AG04450 (cell line): ENCODE measurements around the gene SFR1. TPM values are rescaled to one million over a fixed set of nuclear protein-coding genes. Genes with fewer than 3 reads are reported as not detected.

Source experiments
- CTCF ChIA-PET: fragments of 300-600, 350-600 bp; formaldehyde crosslinking; extraction: SDS; loops from one replicate; lab custom pipeline; 2022; ENCODE audit warnings: antibody characterized with exemption, inconsistent platforms; lab: Charles Lee
- POLR2A ChIA-PET: fragments of 350-600 bp; formaldehyde crosslinking; extraction: SDS; loops from one replicate; lab custom pipeline; 2021; ENCODE audit warnings: antibody characterized with exemption, inconsistent platforms; lab: Yijun Ruan, JAX
- DNase-seq: peaks from one replicate; pipeline ENCODE4 v3.0.0-alpha.2; 2011; ENCODE audit warnings: low read depth, low spot score
- H3K27ac ChIP-seq: one replicate; pipeline ENCODE4 v1.5.1; 2012; ENCODE audit warnings: low read depth, low read length, control low read depth
- H3K27me3 ChIP-seq: one replicate; pipeline ENCODE4 v1.6.0; 2012; ENCODE audit warnings: low read length; ENCODE audit not compliant: control insufficient read depth, insufficient read depth
- H3K4me3 ChIP-seq: 2 replicates; pipeline ENCODE4 v1.5.1; 2011; ENCODE audit warnings: mild to moderate bottlenecking, low read depth, low read length, control low read depth
- H3K9me3 ChIP-seq: 2 replicates; pipeline ENCODE4 v1.5.1; 2012; ENCODE audit warnings: low read length; ENCODE audit not compliant: control insufficient read depth, insufficient read depth
- polyA plus RNA-seq: library from polyadenylated mRNA; depleted of rRNA; stranded (reverse); fragments of >200 nt; gene quantifications from 2 replicates; pipeline ENCODE4 v1.2.3, GENCODE V29; 2011
- TF ChIP-seq, protein P1 (sequence below): IDR thresholded peaks from 2 replicates; pipeline ENCODE4 v1.5.1; 2011; ENCODE audit warnings: low read depth, low read length, control low read depth, inconsistent platforms

Gene SFR1
- polyA plus RNA-seq, 1 experiment: 3.9 TPM

DNA sequence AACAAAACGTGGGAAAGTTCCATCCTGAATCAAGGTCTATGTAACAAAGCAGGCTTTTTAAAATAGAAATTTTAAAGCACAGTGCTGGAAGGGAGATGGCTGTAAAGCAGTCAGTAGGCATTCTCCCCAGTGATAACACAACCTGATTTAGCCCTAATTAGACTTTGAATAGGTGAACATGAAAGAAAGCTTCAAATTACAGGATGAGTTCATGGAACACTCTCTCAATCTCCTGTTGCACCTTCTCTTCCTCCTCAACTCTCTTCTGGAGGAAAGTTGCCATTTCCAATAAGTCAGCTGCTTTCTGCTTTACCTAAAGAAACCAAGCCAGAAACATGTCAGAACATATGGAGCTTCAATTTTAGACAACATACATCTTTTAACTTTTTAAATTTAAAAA, 20.1 kb downstream of the SFR1 start:
- no peaks in the 10 kb centered on the region for H3K9me3 ChIP-seq
- CTCF ChIA-PET: no interaction called here
- TF ChIP-seq, protein P1, sequence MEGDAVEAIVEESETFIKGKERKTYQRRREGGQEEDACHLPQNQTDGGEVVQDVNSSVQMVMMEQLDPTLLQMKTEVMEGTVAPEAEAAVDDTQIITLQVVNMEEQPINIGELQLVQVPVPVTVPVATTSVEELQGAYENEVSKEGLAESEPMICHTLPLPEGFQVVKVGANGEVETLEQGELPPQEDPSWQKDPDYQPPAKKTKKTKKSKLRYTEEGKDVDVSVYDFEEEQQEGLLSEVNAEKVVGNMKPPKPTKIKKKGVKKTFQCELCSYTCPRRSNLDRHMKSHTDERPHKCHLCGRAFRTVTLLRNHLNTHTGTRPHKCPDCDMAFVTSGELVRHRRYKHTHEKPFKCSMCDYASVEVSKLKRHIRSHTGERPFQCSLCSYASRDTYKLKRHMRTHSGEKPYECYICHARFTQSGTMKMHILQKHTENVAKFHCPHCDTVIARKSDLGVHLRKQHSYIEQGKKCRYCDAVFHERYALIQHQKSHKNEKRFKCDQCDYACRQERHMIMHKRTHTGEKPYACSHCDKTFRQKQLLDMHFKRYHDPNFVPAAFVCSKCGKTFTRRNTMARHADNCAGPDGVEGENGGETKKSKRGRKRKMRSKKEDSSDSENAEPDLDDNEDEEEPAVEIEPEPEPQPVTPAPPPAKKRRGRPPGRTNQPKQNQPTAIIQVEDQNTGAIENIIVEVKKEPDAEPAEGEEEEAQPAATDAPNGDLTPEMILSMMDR: no peak
- H3K27ac ChIP-seq: no peak overlapping the region
- H3K27me3 ChIP-seq: peaks cover 7% of the 10 kb centered on the region
- no peak for DNase-seq
- POLR2A ChIA-PET: no interaction called here
- H3K4me3 ChIP-seq: no peak overlapping the region

DNA sequence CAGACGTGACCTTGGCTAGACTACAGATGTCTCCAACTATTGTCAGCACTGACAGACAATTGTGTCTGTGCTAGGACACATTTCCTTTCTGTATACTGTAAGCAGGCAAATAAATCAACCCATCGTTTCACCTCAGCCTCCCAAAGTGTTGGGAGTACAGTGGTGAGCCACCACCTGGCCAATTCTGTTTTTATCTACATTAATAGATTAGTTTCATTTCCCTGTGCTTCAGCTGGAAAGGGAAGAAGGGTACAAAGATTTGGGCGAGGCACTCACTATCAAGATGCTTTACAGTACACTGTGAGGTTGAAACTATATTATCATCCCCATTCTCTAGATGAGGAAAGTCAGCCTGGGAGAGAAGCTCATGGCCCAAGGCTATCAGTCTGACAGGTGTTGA, 21.9 kb downstream of the SFR1 start:
- TF ChIP-seq, protein P1: no peak
- Histone ChIP-seq H3K27me3 (peaks cover 13% of the 10 kb centered on the region), H3K27ac (no peak overlapping the region), H3K4me3 (no peak overlapping the region), H3K9me3 (no peaks in the 10 kb centered on the region)
- no peak for DNase-seq
- CTCF ChIA-PET: no interaction called here
- POLR2A ChIA-PET: no interaction called here

DNA sequence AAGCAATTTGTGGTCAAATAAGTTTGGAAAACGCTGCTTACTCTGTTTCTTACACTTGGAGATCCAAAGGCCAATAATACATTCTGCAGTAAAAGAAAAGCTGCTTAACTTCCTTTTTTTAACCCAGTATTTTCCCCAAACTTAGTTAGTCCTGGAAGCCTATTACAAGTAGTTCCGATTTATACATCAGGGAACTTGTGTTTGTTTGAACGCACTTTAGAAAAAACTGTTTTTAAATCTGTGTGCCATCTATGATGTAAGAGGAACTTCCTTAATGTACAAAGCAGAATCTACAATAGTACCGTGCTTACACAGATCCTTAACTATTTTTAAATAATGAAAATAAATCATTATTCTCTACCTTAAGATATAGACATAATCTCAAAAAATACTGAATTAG, 23.0 kb downstream of the SFR1 start:
- ChIA-PET POLR2A (interaction anchor here (1.2 kb wide), 1 partner anchor 23 kb away, joined by 5 read pairs; the partner anchor contains the start of gene SFR1), CTCF (interaction anchor here (1.6 kb wide), 1 partner anchor 24 kb away, joined by 5 read pairs; no protein-coding TSS in a partner anchor)
- TF ChIP-seq, protein P1: no peak
- no peak for DNase-seq
- no peak overlapping the region for H3K27ac ChIP-seq
- H3K4me3 ChIP-seq: no peak overlapping the region
- peaks cover 13% of the 10 kb centered on the region for H3K27me3 ChIP-seq
- no peaks in the 10 kb centered on the region for H3K9me3 ChIP-seq

DNA sequence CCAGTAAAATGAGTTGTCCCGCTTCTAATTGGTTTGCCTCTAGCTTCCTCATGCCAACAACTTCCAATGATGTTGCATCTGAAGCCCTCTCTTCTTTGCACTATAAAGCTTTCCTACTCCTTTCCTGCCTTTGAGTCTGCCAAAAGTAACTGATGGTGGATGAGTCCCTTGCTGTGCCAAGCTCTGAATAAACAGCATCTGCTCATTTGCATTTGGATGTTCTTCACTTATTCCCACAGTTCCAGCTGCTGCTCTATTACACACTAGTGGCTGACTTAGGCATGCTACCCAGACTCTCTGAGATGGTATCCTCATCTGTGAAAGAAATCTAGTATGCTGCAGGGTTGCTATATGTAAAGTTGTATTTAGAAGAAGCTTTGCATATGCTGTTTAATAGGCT, 24.9 kb downstream of the SFR1 start:
- POLR2A ChIA-PET: no interaction called here
- no peak for DNase-seq
- Histone ChIP-seq H3K27me3 (peaks cover 13% of the 10 kb centered on the region), H3K9me3 (no peaks in the 10 kb centered on the region), H3K4me3 (no peak overlapping the region), H3K27ac (no peak overlapping the region)
- TF ChIP-seq, protein P1: no peak
- CTCF ChIA-PET: interaction anchor here (1.1 to 1.6 kb wide), 3 partner anchors 8 to 144 kb away, joined by 3 to 6 read pairs (median 5); no protein-coding TSS in a partner anchor

DNA sequence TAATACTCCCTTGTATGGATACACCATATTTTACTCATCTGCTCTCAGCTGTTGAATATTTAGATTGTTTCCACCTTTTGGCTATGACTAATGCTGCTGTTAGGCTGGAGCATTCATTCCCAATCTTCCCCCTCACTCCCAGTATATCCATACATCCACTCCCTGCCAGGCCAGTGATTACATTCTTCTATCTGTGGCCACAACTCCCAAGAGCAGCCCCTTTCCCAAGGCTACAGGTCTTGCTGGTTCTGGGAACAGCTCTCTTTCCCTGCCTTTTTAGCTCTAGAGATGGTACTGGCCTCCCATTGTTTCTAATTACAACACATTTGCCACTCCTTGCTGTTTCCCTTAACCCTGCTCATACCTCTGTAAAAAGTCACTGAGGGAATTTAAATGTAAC, 28.2 kb downstream of the SFR1 start:
- POLR2A ChIA-PET: no interaction called here

More for the DNA sequence above, 28.2 kb downstream of the SFR1 start:
- no peak for DNase-seq
- CTCF ChIA-PET: interaction anchor here (1.5 kb wide), 1 partner anchor 29 kb away, joined by 6 read pairs; the partner anchor contains the start of gene SFR1
- Histone ChIP-seq H3K4me3 (no peak overlapping the region), H3K9me3 (no peaks in the 10 kb centered on the region), H3K27me3 (peaks cover 16% of the 10 kb centered on the region), H3K27ac (no peak overlapping the region)
- TF ChIP-seq, protein P1: no peak
